ENCODE measurements around the gene LAMP5.
A peak's percentile ranks its signal among the peaks of the same experiment; 100 is the strongest.

Gene LAMP5

GRCh38 chr20:9514072-9514460 is 324 bp upstream of the LAMP5 start:
- Histone ChIP-seq H2BK120ac (ENCODE audit: low read depth, low read length) (no peak overlapping the region), H2BK15ac (ENCODE audit: low read depth, poor library complexity, severe bottlenecking) (no peak overlapping the region), H2BK12ac (ENCODE audit: low read length in 2 of 2) (no peak overlapping the region), H2AFZ (ENCODE audit: low read depth, low read length) (no peak overlapping the region), H3K23ac (ENCODE audit: low read length in 2 of 2) (no peak overlapping the region), H3K14ac (ENCODE audit: low read length in 2 of 2) (no peak overlapping the region), H3K4me1 (ENCODE audit: control insufficient read depth, insufficient read depth, low read depth, low read length) (peaks cover 18% of the 10 kb centered on the region), H3K9me3 (ENCODE audit: control insufficient read depth, low read length) (no peaks in the 10 kb centered on the region), H4K91ac (ENCODE audit: low read length) (no peak overlapping the region), H2BK5ac (ENCODE audit: low read depth, low read length, poor library complexity, severe bottlenecking) (no peak overlapping the region), H2AK5ac (ENCODE audit: low read length, severe bottlenecking) (no peak overlapping the region), H3K79me1 (replicated peaks; ENCODE audit: low read length, poor library complexity, severe bottlenecking) (no peaks in the 10 kb centered on the region), H3K9ac (ENCODE audit: low read length) (no peak overlapping the region), H3K4ac (ENCODE audit: low read depth in 1 of 2, low read length in 2 of 2) (no peak overlapping the region), H3K27me3 (ENCODE audit: control insufficient read depth in 1 of 2, insufficient read depth in 1 of 2, low read length in 2 of 2) (peaks cover 77 to 99% of the 10 kb centered on the region in 2 experiments), H4K8ac (ENCODE audit: low read length) (no peak overlapping the region), H3K4me3 (ENCODE audit: insufficient read depth in 1 of 2, low read depth in 1 of 2, low read length in 2 of 2) (no peak overlapping the region), H3K18ac (ENCODE audit: low read depth in 1 of 2, low read length in 2 of 2) (no peak overlapping the region), H3K36me3 (ENCODE audit: control insufficient read depth in 1 of 2, insufficient read depth in 2 of 2, low read depth in 1 of 2, low read length in 2 of 2) (no peaks in the 10 kb centered on the region), H3K27ac (ENCODE audit: low read length, poor library complexity, severe bottlenecking) (no peak overlapping the region), H3K4me2 (ENCODE audit: low read length, poor library complexity, severe bottlenecking) (no peak overlapping the region)
- DNase-seq, result no peak
- 0% methylated on average over 5 of the region's 9 CpGs for WGBS

GRCh38 chr20:9515214-9515585 is 810 bp downstream of the LAMP5 start:
- Histone ChIP-seq H3K4me1 (ENCODE audit: control insufficient read depth, insufficient read depth, low read depth, low read length) (peaks cover 18% of the 10 kb centered on the region), H2BK120ac (ENCODE audit: low read depth, low read length) (no peak overlapping the region), H2BK5ac (ENCODE audit: low read depth, low read length, poor library complexity, severe bottlenecking) (no peak overlapping the region), H3K4me2 (ENCODE audit: low read length, poor library complexity, severe bottlenecking) (no peak overlapping the region), H3K79me1 (replicated peaks; ENCODE audit: low read length, poor library complexity, severe bottlenecking) (no peaks in the 10 kb centered on the region), H3K27me3 (ENCODE audit: control insufficient read depth in 1 of 2, insufficient read depth in 1 of 2, low read length in 2 of 2) (peaks cover 70 to 99% of the 10 kb centered on the region in 2 experiments), H3K27ac (ENCODE audit: low read length, poor library complexity, severe bottlenecking) (no peak overlapping the region), H4K91ac (ENCODE audit: low read length) (no peak overlapping the region), H2BK12ac (ENCODE audit: low read length in 2 of 2) (no peak overlapping the region), H3K23ac (ENCODE audit: low read length in 2 of 2) (no peak overlapping the region), H3K14ac (ENCODE audit: low read length in 2 of 2) (no peak overlapping the region), H3K9ac (ENCODE audit: low read length) (no peak overlapping the region), H3K18ac (ENCODE audit: low read depth in 1 of 2, low read length in 2 of 2) (no peak overlapping the region), H2AFZ (ENCODE audit: low read depth, low read length) (no peak overlapping the region), H2BK15ac (ENCODE audit: low read depth, poor library complexity, severe bottlenecking) (no peak overlapping the region), H3K4me3 (ENCODE audit: insufficient read depth in 1 of 2, low read depth in 1 of 2, low read length in 2 of 2) (no peak overlapping the region), H2AK5ac (ENCODE audit: low read length, severe bottlenecking) (no peak overlapping the region), H3K4ac (ENCODE audit: low read depth in 1 of 2, low read length in 2 of 2) (no peak overlapping the region), H3K9me3 (ENCODE audit: control insufficient read depth, low read length) (no peaks in the 10 kb centered on the region), H4K8ac (ENCODE audit: low read length) (no peak overlapping the region), H3K36me3 (ENCODE audit: control insufficient read depth in 1 of 2, insufficient read depth in 2 of 2, low read depth in 1 of 2, low read length in 2 of 2) (no peaks in the 10 kb centered on the region)
- WGBS, result 12% methylated on average over 9 of the region's 13 CpGs
- DNase-seq, result no peak

- no peak overlapping the region for H3K27ac ChIP-seq (ENCODE audit: low read length, poor library complexity, severe bottlenecking)
- no peak overlapping the region for H3K4ac ChIP-seq (ENCODE audit: low read depth in 1 of 2, low read length in 2 of 2)
- no peak overlapping the region for H3K18ac ChIP-seq (ENCODE audit: low read depth in 1 of 2, low read length in 2 of 2)
- peak overlapping the region in 1 of 2 experiments; percentile 56 for H3K23ac ChIP-seq (ENCODE audit: low read length in 2 of 2)
- H2AK5ac ChIP-seq (ENCODE audit: low read length, severe bottlenecking), result no peak overlapping the region
- WGBS, result 2% methylated on average over 38 of the region's 38 CpGs
- H3K14ac ChIP-seq (ENCODE audit: low read length in 2 of 2), result no peak overlapping the region
- no peak overlapping the region for H2BK5ac ChIP-seq (ENCODE audit: low read depth, low read length, poor library complexity, severe bottlenecking)
- H3K4me3 ChIP-seq (ENCODE audit: insufficient read depth in 1 of 2, low read depth in 1 of 2, low read length in 2 of 2), result no peak overlapping the region
- no peak overlapping the region for H4K8ac ChIP-seq (ENCODE audit: low read length)
- H2AFZ ChIP-seq (ENCODE audit: low read depth, low read length), result no peak overlapping the region
- no peaks in the 10 kb centered on the region for H3K9me3 ChIP-seq (ENCODE audit: control insufficient read depth, low read length)
- DNase-seq, result no peak
- no peaks in the 10 kb centered on the region for H3K36me3 ChIP-seq (ENCODE audit: control insufficient read depth in 1 of 2, insufficient read depth in 2 of 2, low read depth in 1 of 2, low read length in 2 of 2)
- H4K91ac ChIP-seq (ENCODE audit: low read length), result no peak overlapping the region
- H3K4me1 ChIP-seq (ENCODE audit: control insufficient read depth, insufficient read depth, low read depth, low read length), result peaks cover 18% of the 10 kb centered on the region
- no peak overlapping the region for H3K9ac ChIP-seq (ENCODE audit: low read length)
- no peak overlapping the region for H2BK120ac ChIP-seq (ENCODE audit: low read depth, low read length)
- no peak overlapping the region for H2BK15ac ChIP-seq (ENCODE audit: low read depth, poor library complexity, severe bottlenecking)
- H3K27me3 ChIP-seq (ENCODE audit: control insufficient read depth in 1 of 2, insufficient read depth in 1 of 2, low read length in 2 of 2), result peaks cover 70 to 97% of the 10 kb centered on the region in 2 experiments
- H2BK12ac ChIP-seq (ENCODE audit: low read length in 2 of 2), result no peak overlapping the region
- peak overlapping the region; percentile 41 for H3K4me2 ChIP-seq (ENCODE audit: low read length, poor library complexity, severe bottlenecking)
- no peaks in the 10 kb centered on the region for H3K79me1 ChIP-seq (replicated peaks; ENCODE audit: low read length, poor library complexity, severe bottlenecking)
Observed at GRCh38 chr20:9515741-9516233, 1.4 kb downstream of the LAMP5 start.

DNA sequence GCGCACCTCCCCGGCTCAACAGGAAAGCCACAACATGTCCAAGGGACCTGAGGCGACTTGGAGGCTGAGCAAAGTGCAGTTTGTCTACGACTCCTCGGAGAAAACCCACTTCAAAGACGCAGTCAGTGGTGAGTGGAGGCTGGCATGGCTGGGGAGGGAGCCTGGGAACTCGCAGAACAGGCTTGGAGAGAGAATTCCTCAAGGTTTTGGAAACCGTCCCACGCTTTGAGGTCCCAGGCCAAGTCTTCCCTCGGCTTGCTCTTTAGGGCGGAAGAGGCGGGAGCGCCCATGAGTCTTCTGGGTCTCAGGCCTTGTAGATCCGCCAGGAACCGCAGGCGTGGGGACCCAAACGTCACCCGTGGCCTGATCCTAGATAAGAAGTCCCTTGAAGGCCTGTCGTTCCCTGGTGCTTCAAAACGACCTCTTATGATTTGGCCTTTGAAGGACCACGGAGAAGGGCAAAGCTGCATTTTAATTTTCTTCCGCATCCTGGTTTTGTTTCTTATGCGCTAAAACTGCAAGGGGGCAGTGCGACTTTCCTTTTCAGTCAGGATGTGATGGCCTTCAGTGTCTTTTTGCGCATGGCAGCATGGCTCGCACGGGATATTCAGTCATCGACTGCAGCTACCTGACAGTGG is 2.0 kb downstream of the LAMP5 start:
- H4K91ac ChIP-seq (ENCODE audit: low read length), result no peak overlapping the region
- H3K4ac ChIP-seq (ENCODE audit: low read depth in 1 of 2, low read length in 2 of 2), result no peak overlapping the region
- no peak overlapping the region for H3K23ac ChIP-seq (ENCODE audit: low read length in 2 of 2)
- H3K27ac ChIP-seq (ENCODE audit: low read length, poor library complexity, severe bottlenecking), result no peak overlapping the region
- H3K27me3 ChIP-seq (ENCODE audit: control insufficient read depth in 1 of 2, insufficient read depth in 1 of 2, low read length in 2 of 2), result peaks cover 74 to 97% of the 10 kb centered on the region in 2 experiments
- WGBS, result 2% methylated on average over 28 of the region's 28 CpGs
- peaks cover 18% of the 10 kb centered on the region for H3K4me1 ChIP-seq (ENCODE audit: control insufficient read depth, insufficient read depth, low read depth, low read length)
- DNase-seq, result no peak
- H3K9ac ChIP-seq (ENCODE audit: low read length), result no peak overlapping the region
- no peak overlapping the region for H2BK5ac ChIP-seq (ENCODE audit: low read depth, low read length, poor library complexity, severe bottlenecking)
- no peak overlapping the region for H3K14ac ChIP-seq (ENCODE audit: low read length in 2 of 2)
- H3K4me2 ChIP-seq (ENCODE audit: low read length, poor library complexity, severe bottlenecking), result no peak overlapping the region
- no peak overlapping the region for H2BK15ac ChIP-seq (ENCODE audit: low read depth, poor library complexity, severe bottlenecking)
- no peak overlapping the region for H2BK12ac ChIP-seq (ENCODE audit: low read length in 2 of 2)
- H3K18ac ChIP-seq (ENCODE audit: low read depth in 1 of 2, low read length in 2 of 2), result no peak overlapping the region
- no peak overlapping the region for H2AFZ ChIP-seq (ENCODE audit: low read depth, low read length)
- H3K9me3 ChIP-seq (ENCODE audit: control insufficient read depth, low read length), result no peaks in the 10 kb centered on the region
- no peaks in the 10 kb centered on the region for H3K79me1 ChIP-seq (replicated peaks; ENCODE audit: low read length, poor library complexity, severe bottlenecking)
- no peaks in the 10 kb centered on the region for H3K36me3 ChIP-seq (ENCODE audit: control insufficient read depth in 1 of 2, insufficient read depth in 2 of 2, low read depth in 1 of 2, low read length in 2 of 2)
- H2AK5ac ChIP-seq (ENCODE audit: low read length, severe bottlenecking), result no peak overlapping the region
- H2BK120ac ChIP-seq (ENCODE audit: low read depth, low read length), result no peak overlapping the region
- H3K4me3 ChIP-seq (ENCODE audit: insufficient read depth in 1 of 2, low read depth in 1 of 2, low read length in 2 of 2), result peak overlapping the region in 1 of 2 experiments; percentile 11
- H4K8ac ChIP-seq (ENCODE audit: low read length), result no peak overlapping the region
